Measurements from ENCODE around the gene AGAP1.

The AGAP1 gene

DNA sequence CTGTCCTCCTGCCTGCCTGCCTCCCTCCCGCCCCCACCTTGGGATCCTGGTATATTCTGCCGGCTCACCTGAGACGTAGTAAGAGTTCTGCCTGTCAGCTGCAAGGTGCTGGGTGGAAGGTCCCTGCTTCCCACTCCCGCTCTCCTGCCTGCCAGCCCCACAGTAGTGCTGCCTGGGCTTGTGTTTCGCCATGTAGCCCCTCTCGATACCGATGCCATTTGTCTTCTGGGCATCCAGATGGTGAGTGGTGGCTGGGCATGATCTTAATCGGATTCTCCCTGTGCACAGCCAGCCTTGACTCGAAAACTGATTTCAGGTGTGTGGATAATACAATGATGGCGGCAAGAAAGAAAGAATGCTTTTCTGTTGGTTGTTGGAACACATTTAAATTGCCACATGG, 184.9 kb downstream of the AGAP1 start:
- no peak for DNase-seq (ENCODE audit: low read depth)
- H3K4me3 ChIP-seq (ENCODE audit: low read depth, low read length), result no peak overlapping the region
- TF ChIP-seq, protein P1, sequence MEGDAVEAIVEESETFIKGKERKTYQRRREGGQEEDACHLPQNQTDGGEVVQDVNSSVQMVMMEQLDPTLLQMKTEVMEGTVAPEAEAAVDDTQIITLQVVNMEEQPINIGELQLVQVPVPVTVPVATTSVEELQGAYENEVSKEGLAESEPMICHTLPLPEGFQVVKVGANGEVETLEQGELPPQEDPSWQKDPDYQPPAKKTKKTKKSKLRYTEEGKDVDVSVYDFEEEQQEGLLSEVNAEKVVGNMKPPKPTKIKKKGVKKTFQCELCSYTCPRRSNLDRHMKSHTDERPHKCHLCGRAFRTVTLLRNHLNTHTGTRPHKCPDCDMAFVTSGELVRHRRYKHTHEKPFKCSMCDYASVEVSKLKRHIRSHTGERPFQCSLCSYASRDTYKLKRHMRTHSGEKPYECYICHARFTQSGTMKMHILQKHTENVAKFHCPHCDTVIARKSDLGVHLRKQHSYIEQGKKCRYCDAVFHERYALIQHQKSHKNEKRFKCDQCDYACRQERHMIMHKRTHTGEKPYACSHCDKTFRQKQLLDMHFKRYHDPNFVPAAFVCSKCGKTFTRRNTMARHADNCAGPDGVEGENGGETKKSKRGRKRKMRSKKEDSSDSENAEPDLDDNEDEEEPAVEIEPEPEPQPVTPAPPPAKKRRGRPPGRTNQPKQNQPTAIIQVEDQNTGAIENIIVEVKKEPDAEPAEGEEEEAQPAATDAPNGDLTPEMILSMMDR (conservative IDR thresholded peaks at IDR 0.05; ENCODE audit: low read depth, low read length), result no peak

DNA sequence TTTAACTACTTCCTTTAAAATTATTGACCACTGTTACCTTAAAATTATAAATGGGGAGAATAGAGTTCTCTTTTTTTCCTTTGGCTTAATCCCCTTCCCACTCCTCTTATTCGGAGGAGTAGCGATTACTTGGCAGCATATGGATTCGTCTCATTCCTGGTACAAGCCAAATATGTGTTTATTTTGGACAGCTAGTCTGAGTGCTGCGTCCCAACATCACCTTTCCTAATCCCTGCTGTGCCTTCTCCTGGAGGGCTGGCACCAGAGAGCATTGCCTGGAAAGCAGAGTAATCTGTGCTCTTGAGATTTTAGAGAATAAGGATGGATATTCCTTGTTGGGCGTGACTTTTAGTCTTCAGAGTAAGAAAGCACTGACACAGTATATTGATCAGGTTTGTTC, 185.6 kb downstream of the AGAP1 start:
- no peak for DNase-seq (ENCODE audit: low read depth)
- H3K4me3 ChIP-seq (ENCODE audit: low read depth, low read length), result no peak overlapping the region
- TF ChIP-seq, protein P1 (conservative IDR thresholded peaks at IDR 0.05; ENCODE audit: low read depth, low read length), result no peak

DNA sequence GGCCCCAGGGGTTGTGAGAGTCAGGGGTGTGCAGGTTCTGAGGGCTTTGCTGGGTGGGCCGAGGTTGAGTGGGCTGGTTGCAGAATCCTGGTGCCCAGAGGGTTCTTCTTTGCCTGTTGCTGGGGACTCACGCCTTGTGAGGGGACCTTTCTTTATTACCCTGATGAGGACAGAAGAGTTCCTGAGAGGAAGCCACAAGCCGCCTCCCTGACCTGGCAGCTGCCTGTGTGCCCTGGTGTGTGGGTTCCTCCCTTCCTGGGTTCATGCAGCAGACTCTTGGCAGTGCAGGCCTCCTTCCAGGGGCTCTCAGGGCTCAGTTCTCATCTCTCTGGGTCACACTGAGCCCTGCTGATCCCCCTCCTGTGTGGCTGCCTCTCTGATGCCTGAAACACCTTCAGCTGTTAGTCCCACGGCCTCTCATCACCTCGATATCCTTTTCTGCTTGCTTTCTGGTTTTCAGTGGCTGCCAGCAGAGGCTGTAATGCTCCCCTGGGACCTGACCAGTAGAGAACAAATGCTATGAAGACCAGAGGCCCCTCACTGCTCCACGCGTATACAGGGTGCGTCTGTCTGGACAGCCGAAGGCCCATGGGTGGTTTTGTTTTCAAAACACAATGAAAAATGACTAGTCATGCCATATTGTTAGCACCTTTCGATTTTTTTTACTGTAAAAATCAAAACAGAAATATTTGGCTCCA, 191.3 kb downstream of the AGAP1 start:
- DNase-seq (ENCODE audit: low read depth), result peak; percentile 47
- no peak overlapping the region for H3K4me3 ChIP-seq (ENCODE audit: low read depth, low read length)
- TF ChIP-seq, protein P1 (conservative IDR thresholded peaks at IDR 0.05; ENCODE audit: low read depth, low read length), result no peak

DNA sequence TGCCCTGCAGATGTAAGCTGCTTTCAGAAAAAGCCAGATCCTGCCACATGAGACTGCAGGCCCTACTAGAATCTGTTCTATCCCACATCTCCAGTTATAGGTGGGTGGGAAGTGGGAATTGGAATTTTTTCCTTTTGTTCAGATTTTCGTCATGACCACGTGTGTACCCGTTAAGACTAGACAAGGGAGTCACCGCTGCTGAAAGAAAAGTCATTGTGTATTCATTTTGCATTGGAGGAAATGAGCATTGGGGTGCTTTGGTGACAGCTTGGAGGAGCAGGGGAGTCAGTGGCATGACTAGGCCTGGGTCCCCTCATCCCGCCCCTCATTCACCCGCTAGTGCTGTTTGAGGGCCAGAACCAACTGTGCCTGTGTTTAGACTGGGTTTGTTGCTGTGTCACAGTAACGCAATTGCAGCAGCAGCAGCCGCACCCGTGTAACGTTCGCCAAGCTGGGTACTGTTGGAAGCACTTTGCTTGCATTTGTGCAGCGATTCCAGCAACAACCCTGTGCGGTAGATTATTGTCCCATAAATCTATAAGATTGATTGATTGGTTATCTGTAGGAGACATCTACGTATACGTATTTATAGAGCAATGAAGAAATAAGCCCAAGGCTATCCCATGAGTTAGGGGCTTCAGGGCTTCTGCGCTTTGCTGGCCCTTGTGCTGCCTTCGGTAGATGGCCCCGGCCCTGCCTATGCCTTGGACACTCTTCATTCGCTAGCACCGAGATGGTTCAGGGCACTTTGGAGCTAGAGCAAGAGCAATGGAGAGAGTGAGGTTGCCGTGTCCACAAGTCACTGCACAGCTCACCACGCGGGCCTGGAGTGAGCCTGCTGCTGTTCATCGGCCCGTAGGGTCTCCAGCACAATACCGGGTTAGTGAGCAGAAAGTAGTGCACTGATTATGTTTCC, 194.9 kb downstream of the AGAP1 start:
- TF ChIP-seq, protein P1 (conservative IDR thresholded peaks at IDR 0.05; ENCODE audit: low read depth, low read length), result no peak
- H3K4me3 ChIP-seq (ENCODE audit: low read depth, low read length), result no peak overlapping the region

DNA sequence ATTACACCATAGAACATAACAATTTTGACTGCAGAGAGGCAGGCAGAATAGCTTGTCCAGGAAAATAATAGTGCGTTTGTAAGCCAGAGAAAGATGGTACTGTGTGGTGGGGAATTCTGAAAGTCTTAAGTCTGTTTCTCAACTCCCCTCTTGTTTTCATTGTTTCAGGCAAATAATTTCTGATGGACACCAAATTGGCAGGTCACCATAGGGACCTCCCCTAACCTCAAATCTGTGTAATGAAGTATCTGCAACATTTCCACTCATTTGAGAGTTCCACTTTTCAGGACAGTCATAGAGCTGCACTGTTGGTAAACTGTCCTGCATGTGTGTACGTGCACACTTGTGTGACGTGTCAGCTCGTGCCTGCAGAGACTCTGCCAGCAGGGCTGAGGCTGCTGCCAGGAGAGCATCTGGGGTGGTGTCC, 195.6 kb downstream of the AGAP1 start:
- no peak overlapping the region for H3K4me3 ChIP-seq (ENCODE audit: low read depth, low read length)
- TF ChIP-seq, protein P1 (conservative IDR thresholded peaks at IDR 0.05; ENCODE audit: low read depth, low read length), result no peak
- no peak for DNase-seq (ENCODE audit: low read depth)

More for the DNA sequence above, 194.9 kb downstream of the AGAP1 start:
- DNase-seq (ENCODE audit: low read depth), result no peak

DNA sequence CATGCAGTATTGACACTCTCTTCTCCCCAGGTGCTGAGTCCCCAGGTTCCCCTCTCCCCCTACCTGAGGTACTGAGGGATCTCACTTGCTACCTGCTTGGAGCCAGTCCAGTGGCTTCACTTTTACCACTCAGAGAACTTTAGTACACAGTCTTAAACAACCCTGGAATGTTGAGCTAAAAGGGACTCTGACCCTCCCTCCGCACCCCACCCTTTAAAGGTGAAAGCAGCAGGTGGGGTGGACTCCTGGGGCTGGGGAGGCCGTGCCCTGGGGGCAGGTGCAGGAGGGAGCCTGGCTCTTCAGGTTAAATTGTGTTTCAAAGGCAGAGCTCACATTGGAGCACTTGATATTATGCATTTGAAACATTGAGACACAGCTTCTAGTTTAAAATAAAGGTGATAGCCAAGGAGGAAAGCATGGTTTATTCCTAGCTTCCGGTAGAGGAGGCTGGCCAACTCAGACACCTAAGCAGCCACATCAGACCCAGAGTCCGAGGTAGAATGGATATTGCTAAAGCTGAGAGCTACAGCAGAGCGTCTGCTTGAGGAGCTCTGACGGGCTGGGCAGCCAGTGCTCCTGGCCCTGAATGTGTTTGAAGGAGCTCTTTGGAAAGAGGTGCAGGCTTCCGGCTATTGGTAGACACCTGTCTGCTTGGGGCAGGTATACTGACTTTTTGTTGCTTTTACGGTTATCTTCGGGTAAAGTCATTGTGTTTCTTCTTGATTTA, 196.4 kb downstream of the AGAP1 start:
- DNase-seq (ENCODE audit: low read depth), result no peak
- no peak overlapping the region for H3K4me3 ChIP-seq (ENCODE audit: low read depth, low read length)
- TF ChIP-seq, protein P1 (conservative IDR thresholded peaks at IDR 0.05; ENCODE audit: low read depth, low read length), result no peak
